GM12878 (cell line): ENCODE data around the gene S100A3. TPM values are rescaled to one million over a fixed set of nuclear protein-coding genes. Genes with fewer than 3 reads are reported as not detected.

Experiments used
- ATAC-seq: fragments of 200-7000 bp; cut with Tn5 transposase; 3 replicates; pipeline ENCODE4 v1.9.1; 2020; ENCODE audit warnings: mild to moderate bottlenecking, moderate library complexity
- BruUV-seq: library from RNA; stranded (reverse); fragments of 400-500 nt; replicated peaks from 2 replicates; lab custom pipeline; 2021; lab: Mats Ljungman, UMichigan
- CTCF ChIA-PET: fragments of 300-600 bp; sonication (Branson Sonifier 250); formaldehyde crosslinking; extraction: SDS; loops from one replicate; lab custom pipeline; 2021; ENCODE audit warnings: inconsistent platforms; lab: Yijun Ruan, JAX
- POLR2A ChIA-PET: fragments of 350-600 bp; formaldehyde crosslinking; extraction: SDS; loops from one replicate; lab custom pipeline; 2021; ENCODE audit warnings: inconsistent platforms; lab: Charles Lee
- RAD21 ChIA-PET: fragments of 300-600 bp; sonication (Branson Sonifier 250); formaldehyde crosslinking; loops from one replicate; lab custom pipeline; 2023; ENCODE audit warnings: antibody characterized with exemption; ENCODE audit not compliant: unreplicated experiment; lab: Charles Lee
- SMC1A ChIA-PET: fragments of 300-600 bp; sonication (Branson Sonifier 250); formaldehyde crosslinking; loops from one replicate; lab custom pipeline; 2023; ENCODE audit not compliant: unreplicated experiment, uncharacterized antibody; lab: Charles Lee
- DNase-seq: peaks from one replicate; pipeline ENCODE4 v3.0.0-alpha.2; 2011; ENCODE audit warnings: low read depth, low spot score
- FAIRE-seq: peaks from 3 replicates; lab custom pipeline; 2011; peaks lifted over from hg19 to GRCh38; lab: Jason Lieb, UNC
- H2AFZ ChIP-seq: 2 replicates; pipeline ENCODE4 v1.6.0; 2011; ENCODE audit warnings: low read depth, low read length, control low read depth; ENCODE audit not compliant: control insufficient read depth
- H3K27ac ChIP-seq: 2 replicates; pipeline ENCODE4 v1.5.1; 2011; ENCODE audit warnings: control low read depth; ENCODE audit not compliant: control insufficient read depth, insufficient read depth
- H3K27me3 ChIP-seq, 2 experiments: replicated peaks in 1 of 2; 2 replicates each; pipeline versions ENCODE4 v1.6.0 to v1.6.1; 2011; ENCODE audit warnings: low read length in 1 of 2; ENCODE audit not compliant: control insufficient read depth in 2 of 2, insufficient read depth in 2 of 2
- H3K36me3 ChIP-seq, 2 experiments: 2 replicates each; pipeline ENCODE4 v1.5.1; 2011; ENCODE audit warnings: low read length in 1 of 2; ENCODE audit not compliant: control insufficient read depth in 2 of 2, insufficient read depth in 2 of 2
- H3K4me1 ChIP-seq: 2 replicates; pipeline ENCODE4 v1.6.1; 2011; ENCODE audit warnings: mild to moderate bottlenecking, low read length, moderate library complexity, mixed read lengths; ENCODE audit not compliant: control insufficient read depth, insufficient read depth
- H3K4me2 ChIP-seq: 2 replicates; pipeline ENCODE4 v1.6.0; 2011; ENCODE audit warnings: control low read depth; ENCODE audit not compliant: control insufficient read depth, insufficient read depth
- H3K4me3 ChIP-seq: fragments of 200-600 bp; sonication (generic); 2 replicates; pipeline ENCODE4 v1.5.1; 2016
- H3K79me2 ChIP-seq: 2 replicates; pipeline ENCODE4 v1.6.0; 2011; ENCODE audit warnings: low read length; ENCODE audit not compliant: control insufficient read depth, insufficient read depth
- H3K9ac ChIP-seq: 2 replicates; pipeline ENCODE4 v1.8.0; 2011; ENCODE audit warnings: low read length, control low read depth, mixed read lengths; ENCODE audit not compliant: control insufficient read depth, insufficient read depth
- H3K9me3 ChIP-seq: replicated peaks from 3 replicates; pipeline ENCODE4 v1.5.1; 2011; ENCODE audit warnings: mild to moderate bottlenecking, low read length; ENCODE audit not compliant: control insufficient read depth, insufficient read depth
- H4K20me1 ChIP-seq: 2 replicates; pipeline ENCODE4 v1.6.0; 2011; ENCODE audit not compliant: control insufficient read depth, insufficient read depth
- KAT2A ChIP-seq: conservative IDR thresholded peaks from 2 replicates; pipeline ENCODE4 v1.6.1; 2011; ENCODE audit warnings: low read depth, low read length; ENCODE audit not compliant: control insufficient read depth
- RBBP5 ChIP-seq: fragments of 200-600 bp; sonication (generic); conservative IDR thresholded peaks from 2 replicates; pipeline ENCODE4 v1.6.1; 2016
- RCOR1 ChIP-seq: conservative IDR thresholded peaks from 2 replicates; pipeline ENCODE4 v1.6.1; 2012; ENCODE audit warnings: low read depth, low read length, improper control_type of control experiment
- RFX5 ChIP-seq: IDR thresholded peaks from 2 replicates; pipeline ENCODE4 v1.6.1; 2011; ENCODE audit warnings: low read depth, low read length, improper control_type of control experiment
- SREBF1 ChIP-seq: IDR thresholded peaks from 2 replicates; pipeline ENCODE4 v1.6.1; 2012; ENCODE audit warnings: mild to moderate bottlenecking, low read length
- TBL1XR1 ChIP-seq: IDR thresholded peaks from 2 replicates; pipeline ENCODE4 v1.6.1; 2012; ENCODE audit warnings: low read depth, low read length, improper control_type of control experiment
- WGBS: methylation state at CpG from one replicate; pipeline ENCODE4 v1.1.6; 2016; ENCODE audit warnings: low lambda C conversion rate; ENCODE audit not compliant: insufficient replicate concordance, insufficient coverage; ENCODE audit errors: missing lambda C conversion rate; 5-methylcytosine and 5-hydroxymethylcytosine counted together
- in situ Hi-C: fragments of 300-500 bp; cut with MboI; formaldehyde crosslinking; loops from 9 replicates; pipeline ENCODE4 v1.14.3; 2018; ENCODE audit warnings: mixed read lengths
- intact Hi-C: fragments of 100-400 bp; cut with micrococcal nuclease; formaldehyde crosslinking; loops from one replicate; pipeline ENCODE4 v1.14.2; 2022; ENCODE audit not compliant: unreplicated experiment
- polyA plus RNA-seq, 11 experiments: library from polyadenylated mRNA; depleted of rRNA in 4 of 11; unstranded in 6 of 11; stranded (reverse) in 5 of 11; fragments of >200 nt; fragmentation: Nextera tagmentation in 4 of 11; fragmentation: Illumina TruSeq in 1 of 11; extraction: Ambion mirVana in 4 of 11; extraction: Trizol in 1 of 11; gene quantifications; 1 replicate in 1 of 11; 2 replicates in 10 of 11; pipeline versions ENCODE4 v1.2.1 to v1.2.3, GENCODE V29; 2011 to 2016; ENCODE audit warnings: inconsistent platforms in 2 of 11, missing spikeins in 2 of 11, low read depth in 1 of 11
- total RNA-seq, 4 experiments: library from RNA; depleted of rRNA in 3 of 4; stranded (reverse); fragments of >200 nt in 3 of 4; fragmentation: Illumina TruSeq in 1 of 4; extraction: Trizol in 1 of 4; gene quantifications; 2 replicates each; pipeline versions ENCODE4 v1.2.1 to v1.2.3, GENCODE V29; 2013 to 2021
- TF ChIP-seq, protein P1 (sequence below), 3 experiments: IDR thresholded peaks in 2 of 3; conservative IDR thresholded peaks in 1 of 3; 2 replicates each; pipeline ENCODE4 v1.5.1; 2011; ENCODE audit warnings: low read depth in 3 of 3, low read length in 3 of 3, mild to moderate bottlenecking in 3 of 3, control low read depth in 2 of 3, moderate library complexity in 2 of 3, inconsistent platforms in 1 of 3, mixed read lengths in 1 of 3; ENCODE audit not compliant: control insufficient read depth in 2 of 3, insufficient read depth in 1 of 3; ENCODE audit errors: extremely low read depth in 1 of 3
- TF ChIP-seq, protein P2 (sequence below): fragments of 450-650 bp; formaldehyde crosslinking; IDR thresholded peaks from 2 replicates; pipeline ENCODE4 v1.5.0; 2022; ENCODE audit warnings: mild to moderate bottlenecking, missing genetic modification characterization
- TF ChIP-seq, protein P3 (sequence below): fragments of 450-650 bp; IDR thresholded peaks from 2 replicates; pipeline ENCODE4 v1.6.1; 2014; ENCODE audit warnings: mild to moderate bottlenecking

The S100A3 gene
- total and polyA plus RNA-seq, 10 of the 15 experiments (the other 5 are each of a cell fraction or from before 2014, with no cell fraction given): 0.32 to 0.45 TPM; not detected in 8

DNA sequence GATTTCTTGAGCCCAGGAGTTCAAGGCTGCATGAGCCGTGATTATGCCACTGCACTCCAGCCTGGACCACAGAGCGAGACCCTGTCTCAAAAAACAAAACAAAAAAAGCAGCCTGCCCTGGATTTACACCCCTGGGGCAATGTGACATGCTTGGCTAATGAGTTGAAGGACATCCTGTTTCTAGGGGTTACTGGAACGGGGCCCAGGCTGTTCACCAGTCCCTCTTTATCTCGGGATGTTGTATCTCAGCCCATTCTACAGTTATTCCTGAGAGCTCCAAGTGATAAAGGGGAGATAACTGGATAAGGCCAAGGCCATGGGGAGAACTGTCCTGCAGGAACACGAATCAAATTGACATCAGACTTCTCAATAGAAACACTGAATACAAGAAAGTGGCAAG is 38.3 kb upstream of the S100A3 start:
- intact Hi-C loops: no loop called here
- SMC1A ChIA-PET: interaction anchor here (1.0 kb wide), 1 partner anchor 54 kb away, joined by 3 read pairs; no protein-coding TSS in a partner anchor
- H3K36me3 ChIP-seq: no peaks in the 10 kb centered on the region
- H3K9ac ChIP-seq: no peak overlapping the region
- WGBS: 26% methylated on average over 5 of the region's 5 CpGs
- no peak for FAIRE-seq
- H3K27ac ChIP-seq: no peak overlapping the region
- no peaks in the 10 kb centered on the region for H3K9me3 ChIP-seq
- RAD21 ChIA-PET: no interaction called here
- no peak for DNase-seq
- no peaks in the 10 kb centered on the region for H4K20me1 ChIP-seq
- TF ChIP-seq, protein P1, sequence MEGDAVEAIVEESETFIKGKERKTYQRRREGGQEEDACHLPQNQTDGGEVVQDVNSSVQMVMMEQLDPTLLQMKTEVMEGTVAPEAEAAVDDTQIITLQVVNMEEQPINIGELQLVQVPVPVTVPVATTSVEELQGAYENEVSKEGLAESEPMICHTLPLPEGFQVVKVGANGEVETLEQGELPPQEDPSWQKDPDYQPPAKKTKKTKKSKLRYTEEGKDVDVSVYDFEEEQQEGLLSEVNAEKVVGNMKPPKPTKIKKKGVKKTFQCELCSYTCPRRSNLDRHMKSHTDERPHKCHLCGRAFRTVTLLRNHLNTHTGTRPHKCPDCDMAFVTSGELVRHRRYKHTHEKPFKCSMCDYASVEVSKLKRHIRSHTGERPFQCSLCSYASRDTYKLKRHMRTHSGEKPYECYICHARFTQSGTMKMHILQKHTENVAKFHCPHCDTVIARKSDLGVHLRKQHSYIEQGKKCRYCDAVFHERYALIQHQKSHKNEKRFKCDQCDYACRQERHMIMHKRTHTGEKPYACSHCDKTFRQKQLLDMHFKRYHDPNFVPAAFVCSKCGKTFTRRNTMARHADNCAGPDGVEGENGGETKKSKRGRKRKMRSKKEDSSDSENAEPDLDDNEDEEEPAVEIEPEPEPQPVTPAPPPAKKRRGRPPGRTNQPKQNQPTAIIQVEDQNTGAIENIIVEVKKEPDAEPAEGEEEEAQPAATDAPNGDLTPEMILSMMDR (IDR thresholded peaks at IDR 0.05 in 2 of 3, conservative IDR thresholded peaks at IDR 0.05 in 1 of 3; ENCODE audit: control insufficient read depth in 2 of 3, extremely low read depth in 1 of 3, insufficient read depth in 1 of 3, low read depth in 3 of 3, low read length in 3 of 3): no peak
- TF ChIP-seq KAT2A (no peak), SREBF1 (no peak)
- ATAC-seq: no peak
- H3K4me3 ChIP-seq: no peak overlapping the region
- CTCF ChIA-PET: interaction anchor here (1.2 to 1.3 kb wide), 2 partner anchors 15 to 76 kb away, joined by 4 to 5 read pairs; no protein-coding TSS in a partner anchor
- no peaks in the 10 kb centered on the region for H3K27me3 ChIP-seq
- H3K79me2 ChIP-seq: no peaks in the 10 kb centered on the region
- no TSS peak for BruUV-seq
- no peak overlapping the region for H3K4me2 ChIP-seq
- no peaks in the 10 kb centered on the region for H3K4me1 ChIP-seq
- in situ Hi-C loops: no loop called here
- no peak overlapping the region for H2AFZ ChIP-seq
- POLR2A ChIA-PET: no interaction called here

- no peaks in the 10 kb centered on the region for H3K27me3 ChIP-seq
- ChIA-PET CTCF (interaction anchor here (0.7 to 1.9 kb wide), 4 partner anchors 14 to 1599 kb away, joined by 4 to 5 read pairs (median 4); partner anchors contain the start of gene S100A13), RAD21 (interaction anchor here (0.9 to 1.9 kb wide), 3 partner anchors 12 to 41 kb away, joined by 3 to 6 read pairs (median 6); partner anchors contain the start of gene S100A13), SMC1A (interaction anchor here (1.1 to 1.2 kb wide), 3 partner anchors 12 to 18 kb away, joined by 3 read pairs; no protein-coding TSS in a partner anchor), POLR2A (no interaction called here)
- intact Hi-C loops: no loop called here
- DNase-seq: no peak
- no peaks in the 10 kb centered on the region for H3K9me3 ChIP-seq
- 0% methylated on average over 1 of the region's 1 CpG for WGBS
- no peaks in the 10 kb centered on the region for H4K20me1 ChIP-seq
- ATAC-seq: no peak
- H3K4me2 ChIP-seq: no peak overlapping the region
- BruUV-seq: no TSS peak
- in situ Hi-C loops: no loop called here
- no peak overlapping the region for H2AFZ ChIP-seq
- H3K4me1 ChIP-seq: no peaks in the 10 kb centered on the region
- H3K79me2 ChIP-seq: no peaks in the 10 kb centered on the region
- no peak overlapping the region for H3K27ac ChIP-seq
- no peaks in the 10 kb centered on the region for H3K36me3 ChIP-seq
- no peak for FAIRE-seq
- no peak overlapping the region for H3K4me3 ChIP-seq
- H3K9ac ChIP-seq: no peak overlapping the region
- no peak for TF ChIP-seq RFX5
- TF ChIP-seq RCOR1: no peak
- TF ChIP-seq RBBP5: no peak
- TF ChIP-seq, protein P2, sequence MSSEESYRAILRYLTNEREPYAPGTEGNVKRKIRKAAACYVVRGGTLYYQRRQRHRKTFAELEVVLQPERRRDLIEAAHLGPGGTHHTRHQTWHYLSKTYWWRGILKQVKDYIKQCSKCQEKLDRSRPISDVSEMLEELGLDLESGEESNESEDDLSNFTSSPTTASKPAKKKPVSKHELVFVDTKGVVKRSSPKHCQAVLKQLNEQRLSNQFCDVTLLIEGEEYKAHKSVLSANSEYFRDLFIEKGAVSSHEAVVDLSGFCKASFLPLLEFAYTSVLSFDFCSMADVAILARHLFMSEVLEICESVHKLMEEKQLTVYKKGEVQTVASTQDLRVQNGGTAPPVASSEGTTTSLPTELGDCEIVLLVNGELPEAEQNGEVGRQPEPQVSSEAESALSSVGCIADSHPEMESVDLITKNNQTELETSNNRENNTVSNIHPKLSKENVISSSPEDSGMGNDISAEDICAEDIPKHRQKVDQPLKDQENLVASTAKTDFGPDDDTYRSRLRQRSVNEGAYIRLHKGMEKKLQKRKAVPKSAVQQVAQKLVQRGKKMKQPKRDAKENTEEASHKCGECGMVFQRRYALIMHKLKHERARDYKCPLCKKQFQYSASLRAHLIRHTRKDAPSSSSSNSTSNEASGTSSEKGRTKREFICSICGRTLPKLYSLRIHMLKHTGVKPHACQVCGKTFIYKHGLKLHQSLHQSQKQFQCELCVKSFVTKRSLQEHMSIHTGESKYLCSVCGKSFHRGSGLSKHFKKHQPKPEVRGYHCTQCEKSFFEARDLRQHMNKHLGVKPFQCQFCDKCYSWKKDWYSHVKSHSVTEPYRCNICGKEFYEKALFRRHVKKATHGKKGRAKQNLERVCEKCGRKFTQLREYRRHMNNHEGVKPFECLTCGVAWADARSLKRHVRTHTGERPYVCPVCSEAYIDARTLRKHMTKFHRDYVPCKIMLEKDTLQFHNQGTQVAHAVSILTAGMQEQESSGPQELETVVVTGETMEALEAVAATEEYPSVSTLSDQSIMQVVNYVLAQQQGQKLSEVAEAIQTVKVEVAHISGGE (CRISPR knock-in tag): no peak
- no peak for TF ChIP-seq TBL1XR1
- TF ChIP-seq, protein P3, sequence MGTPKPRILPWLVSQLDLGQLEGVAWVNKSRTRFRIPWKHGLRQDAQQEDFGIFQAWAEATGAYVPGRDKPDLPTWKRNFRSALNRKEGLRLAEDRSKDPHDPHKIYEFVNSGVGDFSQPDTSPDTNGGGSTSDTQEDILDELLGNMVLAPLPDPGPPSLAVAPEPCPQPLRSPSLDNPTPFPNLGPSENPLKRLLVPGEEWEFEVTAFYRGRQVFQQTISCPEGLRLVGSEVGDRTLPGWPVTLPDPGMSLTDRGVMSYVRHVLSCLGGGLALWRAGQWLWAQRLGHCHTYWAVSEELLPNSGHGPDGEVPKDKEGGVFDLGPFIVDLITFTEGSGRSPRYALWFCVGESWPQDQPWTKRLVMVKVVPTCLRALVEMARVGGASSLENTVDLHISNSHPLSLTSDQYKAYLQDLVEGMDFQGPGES: no peak
These were observed 37.3 kb upstream of the S100A3 start for GRCh38 chr1:153586347-153586746.
